ENCODE data around the gene PLEKHA7. TPM values are rescaled to one million over a fixed set of nuclear protein-coding genes. Genes with fewer than 3 reads are reported as not detected.

Gene PLEKHA7
- total RNA-seq, 3 donors from 2014 or later: 9.8 to 54.6 (median 36.7) TPM

DNA sequence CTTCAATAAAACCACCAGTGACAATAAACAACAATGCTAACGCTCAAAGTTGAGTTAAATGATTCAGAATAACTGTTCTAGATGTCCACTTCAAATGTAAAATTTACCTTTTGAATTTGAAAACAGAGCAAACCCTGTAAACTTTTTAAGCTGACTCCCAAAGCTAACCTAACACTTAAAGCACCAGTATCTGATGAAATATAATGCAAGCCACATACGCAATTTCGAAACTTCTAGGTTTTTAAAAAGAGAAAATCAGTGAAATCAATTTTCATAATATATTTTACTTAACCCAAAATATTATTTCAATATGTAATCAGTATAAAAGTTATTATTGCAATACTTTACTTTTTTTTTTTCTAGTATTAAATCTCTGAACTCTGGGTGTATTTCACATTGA lies 71.3 kb downstream of the PLEKHA7 start:
- Histone ChIP-seq H3K4me1 (no peaks in the 10 kb centered on the region), H3K4me3 (no peak overlapping the region), H3K27me3 (no peaks in the 10 kb centered on the region), H3K9me3 (no peaks in the 10 kb centered on the region), H3K27ac (no peak overlapping the region), H3K36me3 (no peaks in the 10 kb centered on the region)
- no peak for DNase-seq (ENCODE audit: low spot score in 2 of 2)
- no peak for TF ChIP-seq CTCF (IDR thresholded peaks at IDR 0.05)
- no peak for TF ChIP-seq POLR2AphosphoS5 (IDR thresholded peaks at IDR 0.05)
- no peak for TF ChIP-seq POLR2A (IDR thresholded peaks at IDR 0.05)
- intact Hi-C loops (cut with DNase I; ENCODE audit: low total_unique reads): loop anchor here (10.0 kb wide), 1 partner anchor 122 kb away; no protein-coding TSS in a partner anchor

- no peak overlapping the region for H3K27ac ChIP-seq
- intact Hi-C loops (cut with DNase I; ENCODE audit: low total_unique reads): loop anchor here (10.0 kb wide), 1 partner anchor 122 kb away; no protein-coding TSS in a partner anchor
- DNase-seq (ENCODE audit: low spot score in 2 of 2): no peak
Observed at GRCh38 chr11:16942342-16942741, 71.9 kb downstream of the PLEKHA7 start.

GRCh38 chr11:16941935-16942334 lies 72.3 kb downstream of the PLEKHA7 start:
- H3K27ac ChIP-seq: no peak overlapping the region
- intact Hi-C loops (cut with DNase I; ENCODE audit: low total_unique reads): loop anchor here (10.0 kb wide), 1 partner anchor 123 kb away; no protein-coding TSS in a partner anchor

More at GRCh38 chr11:16942342-16942741, 71.9 kb downstream of the PLEKHA7 start:
- Histone ChIP-seq H3K4me3 (no peak overlapping the region), H3K9me3 (no peaks in the 10 kb centered on the region), H3K36me3 (no peaks in the 10 kb centered on the region), H3K4me1 (no peaks in the 10 kb centered on the region), H3K27me3 (no peaks in the 10 kb centered on the region)
- TF ChIP-seq POLR2A (IDR thresholded peaks at IDR 0.05): no peak

GRCh38 chr11:16938061-16938460 lies 76.2 kb downstream of the PLEKHA7 start:
- H3K27ac ChIP-seq: no peak overlapping the region
- no peaks in the 10 kb centered on the region for H3K9me3 ChIP-seq
- intact Hi-C loops (cut with DNase I; ENCODE audit: low total_unique reads): no loop called here
- TF ChIP-seq POLR2AphosphoS5 (IDR thresholded peaks at IDR 0.05): no peak
- no peak for TF ChIP-seq POLR2A (IDR thresholded peaks at IDR 0.05)
- TF ChIP-seq CTCF (IDR thresholded peaks at IDR 0.05): no peak
- H3K36me3 ChIP-seq: no peaks in the 10 kb centered on the region
- no peak overlapping the region for H3K4me3 ChIP-seq
- no peaks in the 10 kb centered on the region for H3K4me1 ChIP-seq
- DNase-seq (ENCODE audit: low spot score in 2 of 2): no peak
- H3K27me3 ChIP-seq: no peaks in the 10 kb centered on the region

More at GRCh38 chr11:16941935-16942334, 72.3 kb downstream of the PLEKHA7 start:
- no peaks in the 10 kb centered on the region for H3K27me3 ChIP-seq
- H3K9me3 ChIP-seq: no peaks in the 10 kb centered on the region
- H3K36me3 ChIP-seq: no peaks in the 10 kb centered on the region
- H3K4me1 ChIP-seq: no peaks in the 10 kb centered on the region
- no peak overlapping the region for H3K4me3 ChIP-seq
- no peak for DNase-seq (ENCODE audit: low spot score in 2 of 2)
- TF ChIP-seq CTCF (IDR thresholded peaks at IDR 0.05) (no peak), POLR2AphosphoS5 (IDR thresholded peaks at IDR 0.05) (no peak), POLR2A (IDR thresholded peaks at IDR 0.05) (no peak)

- Histone ChIP-seq H3K36me3 (no peaks in the 10 kb centered on the region), H3K4me1 (no peaks in the 10 kb centered on the region), H3K4me3 (no peak overlapping the region), H3K27ac (no peak overlapping the region), H3K9me3 (no peaks in the 10 kb centered on the region), H3K27me3 (no peaks in the 10 kb centered on the region)
- no peak for DNase-seq (ENCODE audit: low spot score in 2 of 2)
- TF ChIP-seq POLR2A (IDR thresholded peaks at IDR 0.05) (no peak), POLR2AphosphoS5 (IDR thresholded peaks at IDR 0.05) (no peak), CTCF (IDR thresholded peaks at IDR 0.05) (no peak)
- intact Hi-C loops (cut with DNase I; ENCODE audit: low total_unique reads): no loop called here
Observed at GRCh38 chr11:16936643-16937042, 77.6 kb downstream of the PLEKHA7 start.

All from breast epithelium (tissue), 4 donors.